H9 (cell line): Measurements from ENCODE around the gene LIPA. TPM values are rescaled to one million over a fixed set of nuclear protein-coding genes. Genes with fewer than 3 reads are reported as not detected.

Source experiments
- DNase-seq: peaks from one replicate; pipeline ENCODE4 v3.0.0-alpha.2; 2017
- H2AFZ ChIP-seq: one replicate; pipeline ENCODE4 v1.6.1; 2013; ENCODE audit warnings: mild to moderate bottlenecking, low read length, control low read depth, moderate library complexity
- H2AK5ac ChIP-seq: 2 replicates; pipeline ENCODE4 v1.6.1; 2013; ENCODE audit warnings: low read length, control low read depth, mixed read lengths; ENCODE audit not compliant: insufficient read length
- H2BK120ac ChIP-seq: one replicate; pipeline ENCODE4 v1.6.1; 2013; ENCODE audit warnings: low read depth, mild to moderate bottlenecking, low read length, control low read depth, inconsistent platforms; ENCODE audit not compliant: poor library complexity, severe bottlenecking
- H2BK12ac ChIP-seq: 2 replicates; pipeline ENCODE4 v1.6.1; 2013; ENCODE audit warnings: low read length, control low read depth, mixed read lengths, low read depth; ENCODE audit not compliant: insufficient read length
- H2BK15ac ChIP-seq: 2 replicates; pipeline ENCODE4 v1.6.1; 2013; ENCODE audit warnings: low read depth, low read length, control low read depth
- H2BK20ac ChIP-seq: one replicate; pipeline ENCODE4 v1.6.1; 2013; ENCODE audit warnings: low read depth, mild to moderate bottlenecking, low read length, control low read depth, inconsistent platforms; ENCODE audit not compliant: poor library complexity, severe bottlenecking
- H2BK5ac ChIP-seq: 2 replicates; pipeline ENCODE4 v1.6.1; 2013; ENCODE audit warnings: low read length, control low read depth, mixed read lengths; ENCODE audit not compliant: insufficient read length
- H3K14ac ChIP-seq: 2 replicates; pipeline ENCODE4 v1.6.1; 2013; ENCODE audit warnings: low read length, control low read depth; ENCODE audit not compliant: insufficient read depth
- H3K18ac ChIP-seq: 2 replicates; pipeline ENCODE4 v1.6.1; 2013; ENCODE audit warnings: low read depth, mild to moderate bottlenecking, mixed read lengths, low read length, control low read depth; ENCODE audit not compliant: insufficient read length
- H3K23ac ChIP-seq: 2 replicates; pipeline ENCODE4 v1.6.1; 2013; ENCODE audit warnings: low read length, control low read depth, mixed read lengths, low read depth; ENCODE audit not compliant: insufficient read length
- H3K23me2 ChIP-seq: 2 replicates; pipeline ENCODE4 v1.6.1; 2013; ENCODE audit warnings: low read depth, mild to moderate bottlenecking, mixed read lengths, low read length, control low read depth; ENCODE audit not compliant: insufficient read length, poor library complexity, severe bottlenecking
- H3K27ac ChIP-seq: 2 replicates; pipeline ENCODE4 v1.5.1; 2013; ENCODE audit warnings: low read length, control low read depth, mixed read lengths, low read depth; ENCODE audit not compliant: insufficient read length
- H3K27me3 ChIP-seq: 2 replicates; pipeline ENCODE4 v1.6.1; 2013; ENCODE audit warnings: low read length, control low read depth, inconsistent platforms; ENCODE audit not compliant: insufficient read depth
- H3K4ac ChIP-seq: 2 replicates; pipeline ENCODE4 v1.6.1; 2013; ENCODE audit warnings: low read depth, mild to moderate bottlenecking, control low read depth, inconsistent platforms, low read length, moderate library complexity
- H3K4me1 ChIP-seq: 2 replicates; pipeline ENCODE4 v1.6.1; 2013; ENCODE audit warnings: low read length, control low read depth, inconsistent platforms; ENCODE audit not compliant: insufficient read depth
- H3K4me2 ChIP-seq: 2 replicates; pipeline ENCODE4 v1.6.1; 2013; ENCODE audit warnings: low read length, control low read depth, mixed read lengths; ENCODE audit not compliant: insufficient read length, insufficient read depth
- H3K56ac ChIP-seq: 2 replicates; pipeline ENCODE4 v1.6.1; 2013; ENCODE audit warnings: low read depth, mild to moderate bottlenecking, mixed read lengths, low read length, control low read depth; ENCODE audit not compliant: insufficient read length
- H3K79me1 ChIP-seq: 2 replicates; pipeline ENCODE4 v1.6.1; 2013; ENCODE audit warnings: low read depth, mild to moderate bottlenecking, moderate library complexity, low read length, control low read depth, inconsistent platforms; ENCODE audit not compliant: insufficient read depth, poor library complexity, severe bottlenecking
- H3K79me2 ChIP-seq: 2 replicates; pipeline ENCODE4 v1.6.1; 2013; ENCODE audit warnings: low read length, control low read depth, inconsistent platforms; ENCODE audit not compliant: insufficient read depth
- H3K9ac ChIP-seq: 2 replicates; pipeline ENCODE4 v1.6.1; 2013; ENCODE audit warnings: low read length, control low read depth, mixed read lengths; ENCODE audit not compliant: insufficient read length; ENCODE audit errors: extremely low read depth
- H3K9me3 ChIP-seq: one replicate; pipeline ENCODE4 v1.6.1; 2013; ENCODE audit warnings: low read depth, low read length, inconsistent platforms; ENCODE audit not compliant: control insufficient read depth
- H3T11ph ChIP-seq: one replicate; pipeline ENCODE4 v1.6.1; 2013; ENCODE audit warnings: mild to moderate bottlenecking, low read length, control low read depth, inconsistent platforms
- H4K20me1 ChIP-seq: one replicate; pipeline ENCODE4 v1.6.1; 2013; ENCODE audit not compliant: control insufficient read depth, insufficient read length, insufficient read depth
- H4K5ac ChIP-seq: 2 replicates; pipeline ENCODE4 v1.6.1; 2013; ENCODE audit warnings: low read depth, mild to moderate bottlenecking, mixed read lengths, low read length, control low read depth; ENCODE audit not compliant: insufficient read length
- H4K8ac ChIP-seq: replicated peaks from 2 replicates; pipeline ENCODE4 v1.6.1; 2013; ENCODE audit warnings: low read length, control low read depth, mixed read lengths, low read depth; ENCODE audit not compliant: insufficient read length
- H4K91ac ChIP-seq: 2 replicates; pipeline ENCODE4 v1.6.1; 2013; ENCODE audit warnings: low read depth, mild to moderate bottlenecking, moderate library complexity, mixed read lengths, low read length, control low read depth; ENCODE audit not compliant: insufficient read length
- H3K27ac Mint-ChIP-seq, 3 experiments: 2 replicates in 2 of 3; 3 replicates in 1 of 3; pipeline ENCODE4 v1.8.0; 2020 to 2021; ENCODE audit warnings: mixed read lengths in 3 of 3, mild to moderate bottlenecking in 1 of 3, moderate library complexity in 1 of 3
- H3K27me3 Mint-ChIP-seq: 2 replicates; pipeline ENCODE4 v1.8.0; 2021; ENCODE audit warnings: low read depth, mild to moderate bottlenecking, moderate library complexity, mixed read lengths
- H3K36me3 Mint-ChIP-seq, 3 experiments: 2 replicates in 2 of 3; 3 replicates in 1 of 3; pipeline ENCODE4 v1.8.0; 2020 to 2021; ENCODE audit warnings: low read depth in 3 of 3, mixed read lengths in 3 of 3; ENCODE audit not compliant: insufficient read depth in 1 of 3
- H3K4me1 Mint-ChIP-seq, 2 experiments: 2 replicates each; pipeline ENCODE4 v1.8.0; 2020; ENCODE audit warnings: mixed read lengths in 2 of 2
- H3K4me3 Mint-ChIP-seq, 2 experiments: 2 replicates in 1 of 2; 3 replicates in 1 of 2; pipeline ENCODE4 v1.8.0; 2020 to 2021; ENCODE audit warnings: mild to moderate bottlenecking in 2 of 2, mixed read lengths in 2 of 2, moderate library complexity in 1 of 2
- H3K9me3 Mint-ChIP-seq, 2 experiments: 2 replicates in 1 of 2; 3 replicates in 1 of 2; pipeline ENCODE4 v1.8.0; 2020; ENCODE audit warnings: mild to moderate bottlenecking in 2 of 2, mixed read lengths in 2 of 2, moderate library complexity in 1 of 2
- WGBS: extraction: QIAGEN DNeasy Blood & Tissue Kit; methylation state at CpG from one replicate; pipeline ENCODE4 v1.1.7; 2013; ENCODE audit warnings: missing lambda C conversion rate, low lambda C conversion rate, mixed read lengths; ENCODE audit not compliant: insufficient read length; ENCODE audit errors: extremely low coverage; 5-methylcytosine and 5-hydroxymethylcytosine counted together
- total RNA-seq: library from RNA; stranded (reverse); gene quantifications from 2 replicates; pipeline ENCODE4 v1.2.1, GENCODE V29; 2021
- TF ChIP-seq, protein P1 (sequence below): fragments of 200-600 bp; sonication (generic); conservative IDR thresholded peaks from 3 replicates; pipeline ENCODE4 v1.8.0; 2021; ENCODE audit warnings: antibody characterized with exemption, mild to moderate bottlenecking

Gene LIPA
- total RNA-seq, 1 experiment from 2014 or later = 20.9 TPM

DNA sequence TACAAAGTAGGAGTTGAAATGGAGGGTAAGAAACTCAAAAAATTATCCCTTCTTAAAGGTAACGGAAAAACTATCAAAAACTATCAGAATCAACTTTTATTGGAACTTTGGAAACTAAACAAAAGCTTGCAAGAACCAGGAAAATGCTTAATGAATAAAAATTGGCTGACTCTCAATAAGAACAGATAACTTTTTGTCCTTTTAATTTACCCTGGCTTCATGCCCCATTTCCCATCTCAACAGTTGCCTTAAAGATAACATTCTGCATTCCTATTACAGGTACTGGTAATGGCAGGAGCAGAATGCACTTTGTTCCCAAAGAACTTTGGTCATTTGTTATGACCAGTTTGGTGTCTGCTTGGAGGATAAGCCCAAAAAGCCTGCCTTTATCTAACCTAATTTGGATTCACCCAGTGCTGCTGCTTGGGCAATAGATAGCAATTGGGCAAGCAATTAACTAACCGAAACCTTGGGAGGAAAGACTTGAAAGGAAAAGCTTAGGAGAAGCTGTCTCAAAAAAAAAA lies 62.3 kb downstream of the LIPA start:
- Histone ChIP-seq H2BK15ac (no peak overlapping the region), H3K27me3 (no peaks in the 10 kb centered on the region), H3K18ac (no peak overlapping the region), H4K5ac (no peak overlapping the region), H2AFZ (no peak overlapping the region), H4K8ac (no peak overlapping the region), H2BK12ac (no peak overlapping the region), H2BK120ac (no peak overlapping the region), H3K9ac (no peak overlapping the region), H3K56ac (no peak overlapping the region), H3K4me1 (peaks cover 2% of the 10 kb centered on the region; the same call in 1 of the 2 replicates), H3K79me1 (no peaks in the 10 kb centered on the region), H3K14ac (no peak overlapping the region), H3K4me2 (no peak overlapping the region), H3K27ac (no peak overlapping the region), H3T11ph (no peak overlapping the region), H4K20me1 (no peaks in the 10 kb centered on the region), H2AK5ac (no peak overlapping the region), H3K4ac (no peak overlapping the region), H3K9me3 (no peaks in the 10 kb centered on the region), H3K23me2 (no peaks in the 10 kb centered on the region), H2BK20ac (no peak overlapping the region), H2BK5ac (no peak overlapping the region), H3K79me2 (no peaks in the 10 kb centered on the region), H4K91ac (no peak overlapping the region), H3K23ac (no peak overlapping the region)
- Mint-ChIP-seq H3K4me1 (peaks cover 4 to 6% of the 10 kb centered on the region in 2 experiments; a peak in 2 of 4 replicates), H3K27ac (no peak overlapping the region; a peak in 1 of 7 replicates), H3K36me3 (no peaks in the 10 kb centered on the region), H3K4me3 (no peak overlapping the region), H3K9me3 (no peaks in the 10 kb centered on the region; a peak in 1 of 5 replicates), H3K27me3 (no peaks in the 10 kb centered on the region)
- TF ChIP-seq, protein P1, sequence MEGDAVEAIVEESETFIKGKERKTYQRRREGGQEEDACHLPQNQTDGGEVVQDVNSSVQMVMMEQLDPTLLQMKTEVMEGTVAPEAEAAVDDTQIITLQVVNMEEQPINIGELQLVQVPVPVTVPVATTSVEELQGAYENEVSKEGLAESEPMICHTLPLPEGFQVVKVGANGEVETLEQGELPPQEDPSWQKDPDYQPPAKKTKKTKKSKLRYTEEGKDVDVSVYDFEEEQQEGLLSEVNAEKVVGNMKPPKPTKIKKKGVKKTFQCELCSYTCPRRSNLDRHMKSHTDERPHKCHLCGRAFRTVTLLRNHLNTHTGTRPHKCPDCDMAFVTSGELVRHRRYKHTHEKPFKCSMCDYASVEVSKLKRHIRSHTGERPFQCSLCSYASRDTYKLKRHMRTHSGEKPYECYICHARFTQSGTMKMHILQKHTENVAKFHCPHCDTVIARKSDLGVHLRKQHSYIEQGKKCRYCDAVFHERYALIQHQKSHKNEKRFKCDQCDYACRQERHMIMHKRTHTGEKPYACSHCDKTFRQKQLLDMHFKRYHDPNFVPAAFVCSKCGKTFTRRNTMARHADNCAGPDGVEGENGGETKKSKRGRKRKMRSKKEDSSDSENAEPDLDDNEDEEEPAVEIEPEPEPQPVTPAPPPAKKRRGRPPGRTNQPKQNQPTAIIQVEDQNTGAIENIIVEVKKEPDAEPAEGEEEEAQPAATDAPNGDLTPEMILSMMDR = no peak
- no CpG with 5 or more reads among the region's 2 CpGs for WGBS
- no peak for DNase-seq
